Mononuclear cell (primary cell): ENCODE data around the gene RFTN1. TPM values are rescaled to one million over a fixed set of nuclear protein-coding genes. Genes with fewer than 3 reads are reported as not detected.

ENCODE experiments used
- H3K27me3 ChIP-seq: 2 replicates; pipeline ENCODE4 v1.6.0; 2011; ENCODE audit warnings: low read length, control low read depth; ENCODE audit not compliant: insufficient read depth
- H3K4me1 ChIP-seq: 2 replicates; pipeline ENCODE4 v1.5.1; 2011; ENCODE audit warnings: mild to moderate bottlenecking, low read length, control low read depth; ENCODE audit not compliant: insufficient read depth
- H3K4me3 ChIP-seq: 2 replicates; pipeline ENCODE4 v1.5.1; 2011; ENCODE audit warnings: mild to moderate bottlenecking, low read length, moderate library complexity
- H3K9me3 ChIP-seq: 2 replicates; pipeline ENCODE4 v1.5.1; 2011; ENCODE audit warnings: low read depth, mild to moderate bottlenecking, control low read depth, low read length
- total RNA-seq: library from RNA; depleted of rRNA; stranded (reverse); fragments of >200 nt; gene quantifications from one replicate; pipeline ENCODE4 v1.2.3, GENCODE V29; 2012

The RFTN1 gene
- total RNA-seq, 1 donor, result 50.4 TPM

GRCh38 chr3:16460273-16460672 lies 53.2 kb downstream of the RFTN1 start:
- H3K27me3 ChIP-seq, result no peaks in the 10 kb centered on the region
- H3K4me3 ChIP-seq, result no peak overlapping the region
- peaks cover 16% of the 10 kb centered on the region for H3K4me1 ChIP-seq
- no peaks in the 10 kb centered on the region for H3K9me3 ChIP-seq

DNA sequence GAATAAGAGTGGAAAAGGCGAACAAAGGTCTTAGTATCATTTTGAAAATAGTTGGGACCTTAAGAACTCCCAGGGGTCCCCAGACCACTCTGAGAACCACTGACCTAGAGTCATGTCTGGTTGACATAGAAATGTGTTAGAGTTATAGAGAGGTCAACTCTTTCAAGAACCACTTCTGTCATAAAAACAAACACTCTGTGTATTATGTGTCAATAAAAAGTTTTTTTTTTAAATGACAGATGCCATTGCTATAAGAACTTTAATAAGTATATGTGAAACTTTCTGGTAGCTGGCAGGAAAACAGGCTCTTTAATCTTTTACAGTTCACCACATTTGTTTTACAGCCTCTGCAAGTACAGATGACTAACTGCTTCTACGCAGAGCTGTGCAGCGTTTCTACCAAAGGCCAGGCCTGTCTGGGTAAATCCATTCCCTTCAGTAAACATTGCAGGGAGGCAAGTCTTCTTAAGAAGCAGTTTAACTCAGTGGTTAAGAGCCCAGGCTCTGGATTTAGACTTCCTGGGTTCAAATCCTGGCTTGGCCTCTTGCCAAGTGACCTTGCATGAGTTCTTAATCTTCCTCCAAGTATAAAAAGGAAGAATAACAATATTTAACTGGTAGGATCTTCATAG lies 56.6 kb downstream of the RFTN1 start:
- Histone ChIP-seq H3K4me1 (no peaks in the 10 kb centered on the region), H3K27me3 (no peaks in the 10 kb centered on the region), H3K4me3 (no peak overlapping the region), H3K9me3 (no peaks in the 10 kb centered on the region)

DNA sequence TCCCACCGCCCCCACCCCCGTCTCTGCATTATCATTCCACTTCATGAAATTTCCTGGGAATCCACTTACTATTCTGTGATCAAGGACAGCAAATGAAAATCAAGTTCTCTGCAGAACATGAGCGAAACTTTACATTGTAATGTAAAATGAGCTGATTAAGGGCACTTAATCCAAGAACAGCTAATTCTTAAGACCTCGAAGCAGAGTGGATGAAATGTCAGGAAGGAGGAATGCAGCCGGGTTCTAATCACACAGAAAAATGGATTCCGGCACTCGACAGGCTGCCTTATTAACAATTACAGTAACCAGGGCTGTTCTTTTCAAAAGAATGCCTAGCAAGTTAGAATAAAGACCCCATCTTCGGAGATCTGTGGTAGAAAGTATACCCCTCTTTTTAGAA lies 57.5 kb downstream of the RFTN1 start:
- H3K27me3 ChIP-seq, result no peaks in the 10 kb centered on the region
- no peaks in the 10 kb centered on the region for H3K4me1 ChIP-seq
- H3K4me3 ChIP-seq, result no peak overlapping the region
- H3K9me3 ChIP-seq, result no peaks in the 10 kb centered on the region

- H3K4me1 ChIP-seq, result no peaks in the 10 kb centered on the region
- no peaks in the 10 kb centered on the region for H3K27me3 ChIP-seq
- H3K4me3 ChIP-seq, result no peak overlapping the region
- no peaks in the 10 kb centered on the region for H3K9me3 ChIP-seq
These were observed 58.5 kb downstream of the RFTN1 start for GRCh38 chr3:16455001-16455400.

DNA sequence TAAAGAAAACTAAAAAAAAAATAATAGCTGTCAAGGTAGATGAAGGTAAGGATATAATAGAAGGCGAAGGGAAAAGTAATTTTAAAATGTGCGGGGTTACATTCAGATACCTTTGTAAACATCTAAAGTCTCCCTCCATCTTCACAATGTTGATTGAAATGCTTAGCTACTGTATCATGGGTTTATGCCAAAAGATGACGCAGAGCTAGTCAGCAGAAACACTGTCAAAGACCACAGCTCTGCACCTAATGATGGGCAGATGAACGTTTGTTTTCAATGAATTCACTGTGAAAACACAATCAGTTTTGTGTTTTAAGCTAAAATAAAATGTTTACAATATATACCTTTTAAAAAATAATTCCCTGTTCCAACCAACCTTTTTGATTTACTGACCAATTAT lies 61.2 kb downstream of the RFTN1 start:
- Histone ChIP-seq H3K27me3 (no peaks in the 10 kb centered on the region), H3K9me3 (no peaks in the 10 kb centered on the region), H3K4me1 (no peaks in the 10 kb centered on the region)

GRCh38 chr3:16449369-16449768 lies 64.1 kb downstream of the RFTN1 start:
- Histone ChIP-seq H3K4me3 (no peak overlapping the region), H3K9me3 (no peaks in the 10 kb centered on the region)

More for the DNA sequence above, 61.2 kb downstream of the RFTN1 start:
- no peak overlapping the region for H3K4me3 ChIP-seq

GRCh38 chr3:16448639-16449070 lies 64.8 kb downstream of the RFTN1 start:
- H3K4me3 ChIP-seq, result no peak overlapping the region
- H3K9me3 ChIP-seq, result no peaks in the 10 kb centered on the region
- no peaks in the 10 kb centered on the region for H3K27me3 ChIP-seq
- H3K4me1 ChIP-seq, result no peaks in the 10 kb centered on the region

More at GRCh38 chr3:16449369-16449768, 64.1 kb downstream of the RFTN1 start:
- H3K27me3 ChIP-seq, result no peaks in the 10 kb centered on the region
- H3K4me1 ChIP-seq, result no peaks in the 10 kb centered on the region

GRCh38 chr3:16447135-16447534 lies 66.4 kb downstream of the RFTN1 start:
- Histone ChIP-seq H3K4me1 (no peaks in the 10 kb centered on the region), H3K27me3 (no peaks in the 10 kb centered on the region), H3K4me3 (no peak overlapping the region), H3K9me3 (no peaks in the 10 kb centered on the region)

GRCh38 chr3:16444344-16444743 lies 69.2 kb downstream of the RFTN1 start:
- H3K4me1 ChIP-seq, result no peaks in the 10 kb centered on the region
- H3K4me3 ChIP-seq, result no peak overlapping the region
- no peaks in the 10 kb centered on the region for H3K27me3 ChIP-seq
- no peaks in the 10 kb centered on the region for H3K9me3 ChIP-seq

GRCh38 chr3:16442730-16443129 lies 70.8 kb downstream of the RFTN1 start:
- no peaks in the 10 kb centered on the region for H3K9me3 ChIP-seq
- no peaks in the 10 kb centered on the region for H3K4me1 ChIP-seq
- H3K4me3 ChIP-seq, result no peak overlapping the region
- H3K27me3 ChIP-seq, result no peaks in the 10 kb centered on the region

GRCh38 chr3:16441371-16441875 lies 72.1 kb downstream of the RFTN1 start:
- Histone ChIP-seq H3K9me3 (no peaks in the 10 kb centered on the region), H3K4me1 (no peaks in the 10 kb centered on the region), H3K4me3 (no peak overlapping the region), H3K27me3 (no peaks in the 10 kb centered on the region)

DNA sequence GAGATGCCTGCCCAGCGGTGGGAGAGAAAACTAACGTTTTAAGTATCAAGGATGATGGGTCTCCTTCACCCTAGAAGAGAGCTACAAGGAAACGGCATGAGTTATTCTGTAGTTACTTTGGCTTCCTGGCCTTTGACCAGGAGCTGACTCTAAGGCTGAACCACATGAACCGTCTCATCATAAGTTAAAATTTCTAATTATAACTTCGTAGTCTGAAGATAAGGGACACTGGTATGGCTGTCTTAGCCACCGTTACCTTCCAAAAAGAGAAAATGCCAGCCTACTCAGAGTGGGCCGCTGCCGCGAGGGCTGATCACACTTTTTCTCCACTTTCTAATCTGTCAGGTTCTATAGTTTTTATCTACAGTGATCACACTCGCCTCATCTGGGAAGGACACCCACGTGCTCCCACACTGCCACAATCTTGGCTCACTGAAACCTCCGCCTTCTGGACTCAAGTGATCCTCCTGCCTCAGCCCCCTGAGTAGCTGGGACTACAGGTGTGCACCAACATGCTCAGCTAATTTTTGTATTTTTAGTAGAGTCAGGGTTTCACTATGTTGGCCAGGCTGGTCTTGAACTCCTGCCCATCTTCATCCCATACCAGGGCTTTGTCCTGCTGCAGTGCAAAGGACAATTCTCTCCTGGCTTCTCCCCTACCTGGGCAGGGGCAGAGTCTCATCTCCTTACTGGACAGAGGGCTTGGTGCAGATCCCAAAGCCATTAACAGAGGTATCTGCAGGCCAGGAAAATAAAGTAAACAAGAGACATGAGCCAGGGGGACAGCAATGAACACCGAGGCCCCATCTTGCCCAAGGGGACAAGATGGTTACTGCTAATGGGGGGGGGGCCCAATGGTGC lies 73.4 kb downstream of the RFTN1 start:
- Histone ChIP-seq H3K27me3 (no peaks in the 10 kb centered on the region), H3K4me3 (no peak overlapping the region), H3K4me1 (no peaks in the 10 kb centered on the region), H3K9me3 (no peaks in the 10 kb centered on the region)

- peaks cover 1% of the 10 kb centered on the region for H3K4me1 ChIP-seq
- H3K27me3 ChIP-seq, result no peaks in the 10 kb centered on the region
- H3K4me3 ChIP-seq, result no peak overlapping the region
- H3K9me3 ChIP-seq, result no peaks in the 10 kb centered on the region
These were observed 74.2 kb downstream of the RFTN1 start for GRCh38 chr3:16439163-16439847.

- Histone ChIP-seq H3K9me3 (no peaks in the 10 kb centered on the region), H3K4me3 (no peak overlapping the region), H3K27me3 (no peaks in the 10 kb centered on the region), H3K4me1 (peaks cover 10% of the 10 kb centered on the region)
These were observed 75.9 kb downstream of the RFTN1 start for GRCh38 chr3:16437640-16438039.

DNA sequence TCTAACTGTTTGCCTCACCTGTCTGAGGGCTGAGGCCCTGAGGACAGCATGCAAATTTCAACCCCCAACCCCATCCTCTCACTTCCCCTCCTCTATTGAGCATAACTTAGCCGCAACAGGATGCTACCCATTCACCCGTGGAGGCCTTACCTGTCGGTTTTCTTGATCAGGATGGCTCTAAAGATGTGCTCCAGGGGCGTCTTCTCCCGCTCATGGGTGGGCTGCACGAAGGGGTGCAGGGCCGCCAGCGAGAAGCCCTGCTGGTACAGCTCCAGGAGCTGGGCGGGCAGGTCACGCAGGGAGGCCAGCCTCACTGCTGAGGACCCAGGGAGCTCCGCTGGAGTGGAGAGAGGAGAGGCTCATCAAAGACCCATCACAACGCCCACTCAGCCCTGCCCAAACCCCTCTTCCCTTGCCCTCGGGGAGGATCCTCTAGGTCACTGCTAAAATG lies 79.8 kb downstream of the RFTN1 start:
- no peak overlapping the region for H3K4me3 ChIP-seq
- H3K9me3 ChIP-seq, result no peaks in the 10 kb centered on the region
- H3K4me1 ChIP-seq, result peaks cover 32% of the 10 kb centered on the region
- no peaks in the 10 kb centered on the region for H3K27me3 ChIP-seq
